ENCODE data around the gene TMC5. TPM values are rescaled to one million over a fixed set of nuclear protein-coding genes. Genes with fewer than 3 reads are reported as not detected.

Gene TMC5
- total and polyA plus RNA-seq, 2 donors: under 0.01 to 0.09 TPM

DNA sequence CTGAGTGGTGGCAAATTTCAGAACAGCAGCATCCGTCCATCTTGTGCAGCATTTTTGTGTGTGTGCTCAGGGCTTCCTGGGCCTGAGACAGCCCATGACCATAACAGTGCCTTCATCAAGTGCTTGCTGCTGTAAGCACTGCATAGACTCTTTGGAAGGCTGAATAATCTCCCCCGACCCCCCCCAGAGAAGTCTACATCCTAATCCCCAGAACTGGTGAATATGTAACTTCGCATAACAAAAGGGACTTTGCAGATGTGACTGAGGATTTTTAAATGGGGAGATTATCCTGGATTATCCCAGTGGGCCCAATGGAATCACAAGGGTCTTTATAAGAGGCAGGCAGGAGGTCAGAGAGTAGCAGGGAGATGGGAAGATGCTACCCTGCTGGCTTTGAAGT is 50.6 kb downstream of the TMC5 start:
- Histone ChIP-seq H3K9me3 (ENCODE audit: control insufficient read depth in 2 of 2, insufficient read depth in 1 of 2, low read length in 1 of 2) (no peaks in the 10 kb centered on the region), H3K36me3 (ENCODE audit: control insufficient read depth in 2 of 2, insufficient read depth in 2 of 2, low read length in 1 of 2) (no peaks in the 10 kb centered on the region), H3K4me1 (ENCODE audit: control insufficient read depth in 2 of 2, insufficient read depth in 2 of 2, low read length in 2 of 2) (no peaks in the 10 kb centered on the region), H3K27ac (ENCODE audit: low read depth in 1 of 2, low read length in 1 of 2) (no peak overlapping the region), H3K4me3 (ENCODE audit: low read length in 2 of 2) (no peak overlapping the region), H3K27me3 (ENCODE audit: control insufficient read depth in 2 of 2, insufficient read depth in 1 of 2, low read length in 1 of 2) (no peaks in the 10 kb centered on the region)
- DNase-seq (ENCODE audit: low read depth in 6 of 9, low spot score in 9 of 9): no peak
- 97% methylated on average over 3 of the region's 3 CpGs for WGBS

DNA sequence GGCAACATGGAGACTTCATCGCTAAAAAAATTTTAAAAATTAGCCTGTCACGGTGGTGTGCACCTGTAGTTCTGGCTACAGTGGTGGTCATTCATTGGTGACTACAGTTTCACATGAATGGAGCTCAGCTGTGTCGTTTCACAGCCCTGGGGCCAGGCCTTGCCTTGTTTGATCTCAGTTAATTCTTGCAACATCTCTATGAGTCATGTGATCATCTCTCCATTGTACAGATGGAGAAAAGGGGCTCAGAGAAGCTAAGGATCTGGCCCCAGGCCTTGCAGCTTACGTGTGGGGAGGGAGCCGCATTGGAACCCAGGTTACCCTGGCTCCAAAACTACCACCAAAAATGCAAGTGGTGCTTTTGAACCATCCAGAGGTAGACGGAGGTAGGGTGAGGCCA is 54.8 kb downstream of the TMC5 start:
- no peaks in the 10 kb centered on the region for H3K4me1 ChIP-seq (ENCODE audit: control insufficient read depth in 2 of 2, insufficient read depth in 2 of 2, low read length in 2 of 2)
- no peaks in the 10 kb centered on the region for H3K27me3 ChIP-seq (ENCODE audit: control insufficient read depth in 2 of 2, insufficient read depth in 1 of 2, low read length in 1 of 2)
- H3K36me3 ChIP-seq (ENCODE audit: control insufficient read depth in 2 of 2, insufficient read depth in 2 of 2, low read length in 1 of 2): no peaks in the 10 kb centered on the region
- DNase-seq (ENCODE audit: low read depth in 6 of 9, low spot score in 9 of 9): no peak
- no peak overlapping the region for H3K27ac ChIP-seq (ENCODE audit: low read depth in 1 of 2, low read length in 1 of 2)
- WGBS: 95% methylated on average over 6 of the region's 6 CpGs
- H3K9me3 ChIP-seq (ENCODE audit: control insufficient read depth in 2 of 2, insufficient read depth in 1 of 2, low read length in 1 of 2): no peaks in the 10 kb centered on the region
- H3K4me3 ChIP-seq (ENCODE audit: low read length in 2 of 2): no peak overlapping the region

DNA sequence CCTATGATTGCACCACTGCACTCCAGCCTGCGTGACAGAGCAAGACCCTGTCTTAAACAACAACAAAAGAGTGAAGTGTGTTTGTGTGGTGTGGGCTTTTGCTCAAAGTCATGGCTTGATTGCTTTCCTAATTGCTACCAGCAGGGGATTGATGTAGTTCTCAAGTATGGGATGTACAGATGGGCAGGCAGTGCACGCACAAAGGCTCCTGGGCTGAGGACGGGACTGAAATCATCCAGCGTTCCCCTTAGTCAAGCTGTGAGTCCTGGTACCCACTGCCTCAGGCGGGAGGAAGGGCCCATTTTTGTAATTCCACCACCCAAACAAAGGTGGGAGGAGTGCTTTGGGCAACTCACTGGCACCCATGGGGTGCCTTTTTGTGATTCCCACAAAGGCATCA is 56.9 kb downstream of the TMC5 start:
- DNase-seq (ENCODE audit: low read depth in 6 of 9, low spot score in 9 of 9): no peak
- H3K27me3 ChIP-seq (ENCODE audit: control insufficient read depth in 2 of 2, insufficient read depth in 1 of 2, low read length in 1 of 2): no peaks in the 10 kb centered on the region
- no peak overlapping the region for H3K4me3 ChIP-seq (ENCODE audit: low read length in 2 of 2)
- H3K27ac ChIP-seq (ENCODE audit: low read depth in 1 of 2, low read length in 1 of 2): no peak overlapping the region
- WGBS: 86% methylated on average over 5 of the region's 5 CpGs
- no peaks in the 10 kb centered on the region for H3K9me3 ChIP-seq (ENCODE audit: control insufficient read depth in 2 of 2, insufficient read depth in 1 of 2, low read length in 1 of 2)
- H3K36me3 ChIP-seq (ENCODE audit: control insufficient read depth in 2 of 2, insufficient read depth in 2 of 2, low read length in 1 of 2): no peaks in the 10 kb centered on the region
- no peaks in the 10 kb centered on the region for H3K4me1 ChIP-seq (ENCODE audit: control insufficient read depth in 2 of 2, insufficient read depth in 2 of 2, low read length in 2 of 2)

DNA sequence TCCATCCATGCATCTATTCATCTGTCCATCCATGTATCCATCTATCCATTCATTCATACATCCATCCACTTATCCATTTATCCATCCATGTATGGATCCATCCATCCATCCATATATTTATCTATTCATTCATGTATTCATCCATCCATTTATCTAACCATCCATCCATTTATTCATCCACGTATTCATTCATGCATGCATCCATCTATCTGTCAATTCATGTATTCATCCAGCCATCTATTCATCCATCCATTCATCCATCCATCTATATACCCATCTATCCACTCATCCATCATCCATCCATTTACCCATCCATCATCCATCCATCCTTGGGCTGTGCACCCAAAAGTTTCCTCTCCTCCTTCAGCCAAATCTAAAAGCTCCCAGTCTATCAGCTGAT is 60.8 kb downstream of the TMC5 start:
- no peak overlapping the region for H3K27ac ChIP-seq (ENCODE audit: low read depth in 1 of 2, low read length in 1 of 2)
- no peak for DNase-seq (ENCODE audit: low read depth in 6 of 9, low spot score in 9 of 9)
- WGBS: 55% methylated on average over 1 of the region's 1 CpG
- no peaks in the 10 kb centered on the region for H3K27me3 ChIP-seq (ENCODE audit: control insufficient read depth in 2 of 2, insufficient read depth in 1 of 2, low read length in 1 of 2)
- H3K4me3 ChIP-seq (ENCODE audit: low read length in 2 of 2): no peak overlapping the region
- no peaks in the 10 kb centered on the region for H3K9me3 ChIP-seq (ENCODE audit: control insufficient read depth in 2 of 2, insufficient read depth in 1 of 2, low read length in 1 of 2)
- no peaks in the 10 kb centered on the region for H3K4me1 ChIP-seq (ENCODE audit: control insufficient read depth in 2 of 2, insufficient read depth in 2 of 2, low read length in 2 of 2)
- H3K36me3 ChIP-seq (ENCODE audit: control insufficient read depth in 2 of 2, insufficient read depth in 2 of 2, low read length in 1 of 2): no peaks in the 10 kb centered on the region

DNA sequence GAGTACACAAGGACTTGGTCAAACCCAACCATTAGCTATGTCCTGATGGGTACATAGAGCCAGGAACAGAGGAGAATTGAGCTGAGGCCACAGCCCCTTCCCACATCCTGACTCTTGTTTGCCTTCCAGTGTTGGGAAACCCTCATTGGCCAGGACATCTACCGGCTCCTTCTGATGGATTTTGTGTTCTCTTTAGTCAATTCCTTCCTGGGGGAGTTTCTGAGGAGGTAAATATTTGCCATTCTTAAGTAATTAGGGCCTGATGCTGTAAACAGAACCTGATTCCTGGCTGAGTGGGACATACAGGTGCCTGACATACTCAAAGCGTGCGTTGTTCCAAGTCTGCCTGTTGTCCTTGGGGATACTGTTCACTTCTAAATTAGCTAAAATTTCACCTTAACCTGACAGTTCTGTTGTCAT is 61.6 kb downstream of the TMC5 start:
- no peaks in the 10 kb centered on the region for H3K4me1 ChIP-seq (ENCODE audit: control insufficient read depth in 2 of 2, insufficient read depth in 2 of 2, low read length in 2 of 2)
- H3K27ac ChIP-seq (ENCODE audit: low read depth in 1 of 2, low read length in 1 of 2): no peak overlapping the region
- 76% methylated on average over 3 of the region's 3 CpGs for WGBS
- H3K36me3 ChIP-seq (ENCODE audit: control insufficient read depth in 2 of 2, insufficient read depth in 2 of 2, low read length in 1 of 2): no peaks in the 10 kb centered on the region
- H3K4me3 ChIP-seq (ENCODE audit: low read length in 2 of 2): no peak overlapping the region
- no peaks in the 10 kb centered on the region for H3K9me3 ChIP-seq (ENCODE audit: control insufficient read depth in 2 of 2, insufficient read depth in 1 of 2, low read length in 1 of 2)
- no peaks in the 10 kb centered on the region for H3K27me3 ChIP-seq (ENCODE audit: control insufficient read depth in 2 of 2, insufficient read depth in 1 of 2, low read length in 1 of 2)
- no peak for DNase-seq (ENCODE audit: low read depth in 6 of 9, low spot score in 9 of 9)

DNA sequence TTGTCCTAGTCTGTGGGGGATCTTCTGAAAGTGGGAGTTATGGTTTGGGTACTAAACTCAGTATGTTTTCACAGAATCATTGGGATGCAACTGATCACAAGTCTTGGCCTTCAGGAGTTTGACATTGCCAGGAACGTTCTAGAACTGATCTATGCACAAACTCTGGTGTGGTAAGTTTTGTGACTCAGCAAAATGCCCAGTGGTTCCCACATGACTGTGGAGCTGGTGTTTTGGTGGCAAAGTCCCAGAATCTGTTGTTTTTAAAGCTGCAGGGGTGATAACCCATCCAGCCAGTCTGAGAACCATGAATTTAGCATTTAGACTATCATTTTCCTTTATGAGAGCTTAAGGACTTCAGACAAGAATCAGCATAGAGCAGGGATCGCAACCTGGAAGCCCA is 63.6 kb downstream of the TMC5 start:
- no peaks in the 10 kb centered on the region for H3K36me3 ChIP-seq (ENCODE audit: control insufficient read depth in 2 of 2, insufficient read depth in 2 of 2, low read length in 1 of 2)
- DNase-seq (ENCODE audit: low read depth in 6 of 9, low spot score in 9 of 9): no peak
- WGBS: 88% methylated on average over 2 of the region's 2 CpGs
- no peaks in the 10 kb centered on the region for H3K4me1 ChIP-seq (ENCODE audit: control insufficient read depth in 2 of 2, insufficient read depth in 2 of 2, low read length in 2 of 2)
- H3K27ac ChIP-seq (ENCODE audit: low read depth in 1 of 2, low read length in 1 of 2): no peak overlapping the region
- H3K9me3 ChIP-seq (ENCODE audit: control insufficient read depth in 2 of 2, insufficient read depth in 1 of 2, low read length in 1 of 2): no peaks in the 10 kb centered on the region
- no peak overlapping the region for H3K4me3 ChIP-seq (ENCODE audit: low read length in 2 of 2)
- H3K27me3 ChIP-seq (ENCODE audit: control insufficient read depth in 2 of 2, insufficient read depth in 1 of 2, low read length in 1 of 2): no peaks in the 10 kb centered on the region

DNA sequence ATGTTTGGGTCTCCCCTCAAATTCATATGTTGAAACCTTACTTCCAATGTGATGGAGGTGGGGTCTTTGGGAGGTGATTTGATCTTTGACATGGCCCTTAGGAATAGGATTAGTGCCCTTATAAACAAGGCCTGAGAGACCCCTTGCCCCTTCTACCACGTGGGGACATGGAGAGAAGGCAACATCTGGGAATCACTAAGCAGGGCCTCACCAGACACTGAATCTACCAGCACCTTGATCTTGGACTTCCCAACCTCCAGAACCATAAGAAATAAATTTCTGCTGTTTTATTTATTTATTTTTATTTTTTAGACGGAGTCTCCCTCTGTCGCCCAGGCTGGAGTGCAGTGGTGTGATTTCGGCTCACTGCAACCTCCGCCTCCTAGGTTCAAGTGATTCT is 64.1 kb downstream of the TMC5 start:
- no peaks in the 10 kb centered on the region for H3K9me3 ChIP-seq (ENCODE audit: control insufficient read depth in 2 of 2, insufficient read depth in 1 of 2, low read length in 1 of 2)
- 95% methylated on average over 5 of the region's 5 CpGs for WGBS
- no peak for DNase-seq (ENCODE audit: low read depth in 6 of 9, low spot score in 9 of 9)
- H3K27me3 ChIP-seq (ENCODE audit: control insufficient read depth in 2 of 2, insufficient read depth in 1 of 2, low read length in 1 of 2): no peaks in the 10 kb centered on the region
- H3K4me3 ChIP-seq (ENCODE audit: low read length in 2 of 2): no peak overlapping the region
- H3K36me3 ChIP-seq (ENCODE audit: control insufficient read depth in 2 of 2, insufficient read depth in 2 of 2, low read length in 1 of 2): no peaks in the 10 kb centered on the region
- H3K4me1 ChIP-seq (ENCODE audit: control insufficient read depth in 2 of 2, insufficient read depth in 2 of 2, low read length in 2 of 2): no peaks in the 10 kb centered on the region
- no peak overlapping the region for H3K27ac ChIP-seq (ENCODE audit: low read depth in 1 of 2, low read length in 1 of 2)

DNA sequence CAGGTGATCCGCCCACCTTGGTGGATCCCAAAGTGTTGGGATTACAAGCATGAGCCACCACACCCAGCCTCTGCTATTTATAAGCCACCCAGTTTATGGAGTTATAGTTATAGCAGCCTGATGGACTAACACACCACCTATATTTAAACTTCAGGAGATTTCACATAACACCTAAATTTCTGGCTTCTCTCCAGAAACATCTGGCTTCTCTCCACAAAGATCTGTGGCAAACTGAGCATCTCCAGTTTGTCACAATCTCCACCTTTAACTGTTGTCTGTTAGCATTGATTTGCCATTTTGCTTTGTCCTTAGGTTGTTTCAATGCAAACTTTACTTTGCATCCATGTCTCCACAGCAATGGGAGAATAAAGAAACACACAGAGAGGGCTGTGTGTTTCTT is 64.6 kb downstream of the TMC5 start:
- H3K4me1 ChIP-seq (ENCODE audit: control insufficient read depth in 2 of 2, insufficient read depth in 2 of 2, low read length in 2 of 2): no peaks in the 10 kb centered on the region
- no peaks in the 10 kb centered on the region for H3K27me3 ChIP-seq (ENCODE audit: control insufficient read depth in 2 of 2, insufficient read depth in 1 of 2, low read length in 1 of 2)
- no peak for DNase-seq (ENCODE audit: low read depth in 6 of 9, low spot score in 9 of 9)
- H3K9me3 ChIP-seq (ENCODE audit: control insufficient read depth in 2 of 2, insufficient read depth in 1 of 2, low read length in 1 of 2): no peaks in the 10 kb centered on the region
- H3K36me3 ChIP-seq (ENCODE audit: control insufficient read depth in 2 of 2, insufficient read depth in 2 of 2, low read length in 1 of 2): no peaks in the 10 kb centered on the region
- no peak overlapping the region for H3K4me3 ChIP-seq (ENCODE audit: low read length in 2 of 2)
- WGBS: 98% methylated on average over 1 of the region's 1 CpG
- H3K27ac ChIP-seq (ENCODE audit: low read depth in 1 of 2, low read length in 1 of 2): no peak overlapping the region

DNA sequence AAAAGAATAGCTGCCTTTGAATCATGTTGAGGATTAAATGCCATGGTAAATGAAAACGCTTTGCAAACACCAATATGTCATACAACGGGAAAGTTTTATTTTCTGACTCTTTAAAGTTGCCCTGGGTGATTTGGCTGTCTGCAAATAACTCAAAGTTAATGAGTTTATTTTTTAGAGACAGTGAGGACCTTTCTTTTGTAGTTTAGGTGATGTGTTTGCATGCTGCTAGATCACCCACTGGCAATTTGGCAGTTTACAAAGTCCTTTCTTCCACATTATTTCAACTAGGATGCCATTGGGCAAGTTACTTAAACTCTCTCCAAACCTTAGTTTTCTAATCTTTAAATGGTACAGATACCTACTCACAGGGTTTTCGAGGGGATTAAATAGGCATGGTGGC is 66.4 kb downstream of the TMC5 start:
- no peaks in the 10 kb centered on the region for H3K27me3 ChIP-seq (ENCODE audit: control insufficient read depth in 2 of 2, insufficient read depth in 1 of 2, low read length in 1 of 2)
- H3K4me1 ChIP-seq (ENCODE audit: control insufficient read depth in 2 of 2, insufficient read depth in 2 of 2, low read length in 2 of 2): no peaks in the 10 kb centered on the region
- no peak overlapping the region for H3K4me3 ChIP-seq (ENCODE audit: low read length in 2 of 2)
- no peaks in the 10 kb centered on the region for H3K36me3 ChIP-seq (ENCODE audit: control insufficient read depth in 2 of 2, insufficient read depth in 2 of 2, low read length in 1 of 2)
- WGBS: 98% methylated on average over 3 of the region's 3 CpGs
- DNase-seq (ENCODE audit: low read depth in 6 of 9, low spot score in 9 of 9): no peak
- H3K27ac ChIP-seq (ENCODE audit: low read depth in 1 of 2, low read length in 1 of 2): no peak overlapping the region
- H3K9me3 ChIP-seq (ENCODE audit: control insufficient read depth in 2 of 2, insufficient read depth in 1 of 2, low read length in 1 of 2): no peaks in the 10 kb centered on the region

DNA sequence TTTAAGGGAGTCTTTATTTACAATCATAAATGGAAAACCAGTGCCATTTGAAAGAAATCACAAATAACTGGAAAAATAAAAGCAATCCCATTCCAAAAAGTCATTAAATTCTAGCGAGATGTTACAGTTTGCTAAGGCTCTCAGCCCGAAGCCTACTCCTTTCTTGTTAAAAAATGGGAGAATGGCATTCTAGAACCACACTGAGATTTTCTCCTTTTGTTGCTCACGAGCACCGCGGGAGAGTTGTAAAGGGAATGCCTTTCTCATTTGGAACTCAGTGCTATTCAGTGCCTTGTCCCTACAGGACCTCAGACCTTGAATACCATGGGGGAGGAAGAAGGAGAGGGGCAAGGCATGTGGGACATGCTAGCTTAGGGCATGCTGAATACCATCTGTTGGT is 67.9 kb downstream of the TMC5 start:
- DNase-seq (ENCODE audit: low read depth in 6 of 9, low spot score in 9 of 9): no peak
- H3K27ac ChIP-seq (ENCODE audit: low read depth in 1 of 2, low read length in 1 of 2): no peak overlapping the region
- H3K4me1 ChIP-seq (ENCODE audit: control insufficient read depth in 2 of 2, insufficient read depth in 2 of 2, low read length in 2 of 2): no peaks in the 10 kb centered on the region
- no peaks in the 10 kb centered on the region for H3K36me3 ChIP-seq (ENCODE audit: control insufficient read depth in 2 of 2, insufficient read depth in 2 of 2, low read length in 1 of 2)
- WGBS: 97% methylated on average over 5 of the region's 5 CpGs
- H3K27me3 ChIP-seq (ENCODE audit: control insufficient read depth in 2 of 2, insufficient read depth in 1 of 2, low read length in 1 of 2): no peaks in the 10 kb centered on the region
- no peaks in the 10 kb centered on the region for H3K9me3 ChIP-seq (ENCODE audit: control insufficient read depth in 2 of 2, insufficient read depth in 1 of 2, low read length in 1 of 2)
- H3K4me3 ChIP-seq (ENCODE audit: low read length in 2 of 2): no peak overlapping the region
